CD1c-positive myeloid dendritic cell (primary cell): Measurements from ENCODE around the gene LRIG1.
"Not testable (repeated sequence)": the region's sequence is repeated elsewhere in the genome, so short reads cannot be mapped to it uniquely, and the experiment has no call there.

Experiments
- DNase-seq: peaks from one replicate; pipeline ENCODE4 v3.0.0-alpha.2; 2016; ENCODE audit errors: extremely low spot score

LRIG1 gene

GRCh38 chr3:66421144-66421543, 79.7 kb downstream of the LRIG1 start:
- DNase-seq = not testable (repeated sequence)

- DNase-seq = no peak
Measured at GRCh38 chr3:66419036-66419435, 81.8 kb downstream of the LRIG1 start.

- no peak for DNase-seq
Measured at GRCh38 chr3:66418475-66418931, 82.3 kb downstream of the LRIG1 start.

- no peak for DNase-seq
Measured at GRCh38 chr3:66416556-66417304, 84.1 kb downstream of the LRIG1 start.

- no peak for DNase-seq
Measured at GRCh38 chr3:66415867-66416428, 84.9 kb downstream of the LRIG1 start.

GRCh38 chr3:66414846-66415245, 86.0 kb downstream of the LRIG1 start:
- no peak for DNase-seq

GRCh38 chr3:66413151-66413751, 87.6 kb downstream of the LRIG1 start:
- no peak for DNase-seq

GRCh38 chr3:66411961-66412887, 88.6 kb downstream of the LRIG1 start:
- DNase-seq = no peak

- DNase-seq = no peak
Measured at GRCh38 chr3:66411474-66411873, 89.3 kb downstream of the LRIG1 start.

GRCh38 chr3:66410976-66411375, 89.8 kb downstream of the LRIG1 start:
- DNase-seq = no peak

GRCh38 chr3:66409771-66410754, 90.8 kb downstream of the LRIG1 start:
- no peak for DNase-seq

- DNase-seq = peak; percentile 54
Measured at GRCh38 chr3:66407611-66408218, 93.1 kb downstream of the LRIG1 start.

GRCh38 chr3:66406831-66407610, 93.8 kb downstream of the LRIG1 start:
- no peak for DNase-seq

- no peak for DNase-seq
Measured at GRCh38 chr3:66406163-66406562, 94.7 kb downstream of the LRIG1 start.

GRCh38 chr3:66405701-66406091, 95.1 kb downstream of the LRIG1 start:
- no peak for DNase-seq

GRCh38 chr3:66404903-66405700, 95.7 kb downstream of the LRIG1 start:
- no peak for DNase-seq

- DNase-seq = no peak
Measured at GRCh38 chr3:66404197-66404596, 96.6 kb downstream of the LRIG1 start.

- no peak for DNase-seq
Measured at GRCh38 chr3:66403323-66403990, 97.4 kb downstream of the LRIG1 start.
